H54 (cell line): ENCODE measurements around the gene CPSF3.

Experiments used
- DNase-seq: peaks from one replicate; pipeline ENCODE4 v3.0.0; 2011; ENCODE audit warnings: low spot score, mixed read lengths; ENCODE audit not compliant: insufficient read length
- FAIRE-seq: peaks from 3 replicates; lab custom pipeline; 2011; peaks lifted over from hg19 to GRCh38; lab: Jason Lieb, UNC
- POLR2A ChIP-seq: IDR thresholded peaks from 2 replicates; pipeline ENCODE4 v1.6.1; 2011; ENCODE audit warnings: low read depth, mild to moderate bottlenecking, low read length

CPSF3 gene

GRCh38 chr2:9445089-9445488, 21.6 kb downstream of the CPSF3 start:
- FAIRE-seq (no peak), DNase-seq (no peak)
- no peak for TF ChIP-seq POLR2A

DNA sequence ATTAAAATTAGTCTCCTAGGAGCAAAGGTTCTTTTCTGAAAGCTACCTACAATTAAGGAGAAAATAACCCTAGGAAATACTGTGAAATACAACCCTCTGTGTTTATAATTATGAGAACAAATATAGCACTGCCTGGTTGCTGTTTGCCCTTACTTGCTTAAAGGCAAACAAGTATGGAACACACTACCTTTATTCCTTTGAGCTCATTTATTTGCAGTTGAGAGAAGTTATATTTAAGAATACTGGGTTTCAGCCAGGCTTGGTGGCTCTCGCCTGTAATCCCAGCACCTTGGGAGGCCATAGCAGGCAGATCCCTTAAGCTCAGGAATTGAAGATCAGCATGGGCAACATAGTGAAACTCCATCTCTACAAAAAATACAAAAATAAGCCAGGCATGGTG, 27.8 kb downstream of the CPSF3 start:
- FAIRE-seq, result no peak
- TF ChIP-seq POLR2A, result no peak
- no peak for DNase-seq

DNA sequence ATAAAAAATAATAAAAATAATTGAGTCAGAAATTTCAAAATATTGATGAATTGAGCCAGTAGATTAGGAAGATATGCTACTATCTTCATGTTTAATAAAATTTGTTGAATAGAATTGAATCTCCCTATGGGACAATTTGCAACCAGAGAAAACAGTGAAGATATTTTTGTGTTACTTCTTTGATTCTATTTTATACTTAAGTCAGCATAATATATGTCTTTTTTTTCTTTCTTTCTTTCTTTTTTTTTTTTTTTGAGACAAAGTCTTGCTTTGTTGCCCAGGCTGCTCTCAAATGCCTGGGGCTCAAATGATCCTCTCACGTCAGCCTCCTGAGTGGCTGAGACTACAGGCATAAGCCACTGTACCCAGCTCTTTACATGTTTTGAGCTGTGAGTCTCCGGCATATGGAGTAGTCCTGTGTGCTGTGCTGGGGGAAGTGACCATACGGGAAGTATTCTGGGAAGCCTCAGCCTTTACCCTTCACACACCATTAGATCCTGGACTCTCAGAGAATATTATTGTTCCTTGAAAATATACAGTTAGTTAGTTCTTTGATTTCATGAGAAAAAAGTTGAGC, 37.1 kb downstream of the CPSF3 start:
- DNase-seq (no peak), FAIRE-seq (no peak)

GRCh38 chr2:9461079-9461478, 37.6 kb downstream of the CPSF3 start:
- no peak for TF ChIP-seq POLR2A

More for the DNA sequence above, 37.1 kb downstream of the CPSF3 start:
- TF ChIP-seq POLR2A, result no peak

GRCh38 chr2:9462313-9462712, 38.9 kb downstream of the CPSF3 start:
- FAIRE-seq (no peak), DNase-seq (no peak)
- TF ChIP-seq POLR2A, result no peak

More at GRCh38 chr2:9461079-9461478, 37.6 kb downstream of the CPSF3 start:
- no peak for DNase-seq
- FAIRE-seq, result no peak

DNA sequence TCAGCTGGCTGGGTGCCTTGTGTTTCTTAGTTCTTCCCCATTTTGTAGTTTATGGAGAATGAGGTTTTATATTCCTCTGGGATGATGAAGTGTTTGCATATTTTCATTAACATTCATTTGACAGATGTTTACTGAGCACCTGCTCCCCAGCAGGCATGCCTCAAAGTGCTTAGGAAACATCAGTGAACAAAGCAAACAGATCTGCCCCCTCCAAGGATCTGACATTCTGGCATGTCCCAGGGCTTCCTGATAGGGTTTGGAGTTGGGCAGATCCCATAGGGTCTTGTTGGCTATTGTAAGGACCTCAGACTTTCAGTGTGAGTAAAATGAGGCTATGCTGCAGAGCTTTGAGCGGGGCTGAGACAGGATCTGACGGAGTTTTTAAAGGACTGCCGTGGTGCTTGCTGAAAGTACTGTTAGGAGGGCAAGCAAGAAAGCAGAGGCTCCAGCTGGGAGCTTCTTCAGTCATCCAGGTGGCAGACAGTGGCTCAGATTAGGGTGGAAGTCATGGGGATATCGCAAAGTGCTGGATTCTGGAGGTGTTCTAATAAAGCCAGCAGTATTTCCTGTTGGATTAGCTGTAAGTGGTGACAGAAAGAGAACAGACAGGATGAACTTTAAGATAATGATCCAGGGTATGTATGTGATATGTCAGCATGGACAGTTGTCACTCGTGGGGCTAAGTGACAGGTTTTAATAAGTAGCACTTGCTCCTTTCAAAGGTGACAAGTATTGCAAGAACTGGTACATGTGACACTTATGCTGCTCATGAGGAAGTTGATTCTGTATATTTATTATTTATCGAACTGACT, 39.6 kb downstream of the CPSF3 start:
- peak; percentile 53 for FAIRE-seq
- no peak for DNase-seq
- no peak for TF ChIP-seq POLR2A

- TF ChIP-seq POLR2A, result no peak
- DNase-seq (peak; percentile 23), FAIRE-seq (peak; percentile 85)
Observed at GRCh38 chr2:9463698-9464034, 40.2 kb downstream of the CPSF3 start.

GRCh38 chr2:9465170-9465569, 41.7 kb downstream of the CPSF3 start:
- FAIRE-seq (no peak), DNase-seq (no peak)
- TF ChIP-seq POLR2A, result no peak

DNA sequence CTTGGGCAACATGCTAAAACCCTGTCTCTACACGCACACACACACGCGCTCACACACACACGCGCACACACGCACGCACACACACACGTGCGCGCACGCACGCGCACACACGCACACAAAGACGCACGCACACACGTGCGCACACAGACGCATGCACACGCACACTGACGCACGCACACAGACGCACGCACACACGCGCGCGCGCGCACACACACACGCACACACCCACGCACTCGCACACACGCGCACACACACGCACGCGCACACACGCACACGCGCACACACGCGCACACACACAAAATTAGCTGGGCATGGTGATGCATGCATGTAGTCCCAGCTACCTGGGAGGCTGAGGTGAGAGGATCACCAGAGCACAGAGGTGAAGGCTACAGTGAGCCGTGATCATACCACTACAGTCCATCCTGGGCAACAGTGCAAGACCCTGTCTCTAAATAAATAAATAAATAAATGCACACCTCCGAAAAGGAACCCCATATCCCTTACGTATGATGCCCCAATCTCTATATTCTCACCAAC, 42.8 kb downstream of the CPSF3 start:
- FAIRE-seq (no peak), DNase-seq (no peak)
- no peak for TF ChIP-seq POLR2A

DNA sequence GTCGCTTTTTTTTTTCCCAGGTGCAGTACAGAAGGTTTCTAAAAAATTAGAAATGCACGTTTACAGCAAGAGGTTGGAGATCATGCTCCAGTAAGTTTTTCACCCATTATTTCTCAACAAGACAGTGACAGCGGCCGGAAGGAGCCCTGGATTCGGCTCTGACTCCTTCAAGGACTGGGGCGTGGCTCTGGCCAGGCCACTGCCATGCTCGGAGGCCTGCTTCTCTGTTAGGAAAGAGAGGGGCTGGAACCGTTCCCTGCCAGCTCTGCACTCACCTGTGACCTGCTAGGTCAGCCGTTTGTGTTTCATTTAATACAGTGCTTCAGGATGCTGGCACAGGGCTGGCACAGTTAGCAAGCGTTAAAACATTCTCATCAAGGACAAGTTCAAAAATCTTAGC, 44.2 kb downstream of the CPSF3 start:
- TF ChIP-seq POLR2A, result no peak
- DNase-seq (no peak), FAIRE-seq (no peak)

DNA sequence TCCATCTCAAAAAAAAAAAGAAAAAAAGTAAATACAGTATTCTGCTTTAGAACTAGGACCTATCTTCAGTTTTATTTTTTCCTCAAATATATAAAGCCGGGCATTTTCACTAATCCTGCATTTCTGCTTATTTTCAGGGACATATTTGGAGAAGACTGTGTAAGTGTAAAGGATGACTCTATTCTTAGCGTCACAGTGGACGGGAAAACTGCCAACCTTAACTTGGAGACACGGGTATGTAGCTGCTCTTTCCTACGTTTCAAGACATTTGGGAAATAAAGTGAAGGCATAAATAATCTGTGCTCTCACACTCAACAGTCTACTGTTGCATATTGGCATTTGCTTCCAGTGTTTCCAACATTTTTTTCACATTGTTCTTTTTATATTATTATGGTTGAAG, 47.8 kb downstream of the CPSF3 start:
- TF ChIP-seq POLR2A, result no peak
- no peak for DNase-seq
- FAIRE-seq, result no peak

DNA sequence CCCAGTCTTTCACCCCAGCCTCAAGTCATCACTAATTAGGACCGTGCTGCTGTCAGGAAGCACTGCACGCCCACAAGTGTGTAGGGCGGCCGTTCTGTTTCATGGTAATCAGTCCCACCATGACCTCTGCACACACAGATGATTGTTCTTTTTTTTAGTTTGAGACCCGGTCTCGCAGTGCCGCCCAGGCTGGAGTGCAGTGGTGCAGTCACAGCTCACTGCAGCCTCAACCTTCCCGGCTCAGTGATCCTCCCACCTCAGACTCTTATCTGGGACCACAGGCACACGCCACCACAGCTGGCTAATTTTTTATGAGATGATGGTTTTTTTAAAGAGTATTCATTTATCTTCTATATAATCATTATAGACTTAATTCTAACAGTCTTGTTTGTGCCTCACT, 49.1 kb downstream of the CPSF3 start:
- TF ChIP-seq POLR2A, result no peak
- FAIRE-seq, result no peak

DNA sequence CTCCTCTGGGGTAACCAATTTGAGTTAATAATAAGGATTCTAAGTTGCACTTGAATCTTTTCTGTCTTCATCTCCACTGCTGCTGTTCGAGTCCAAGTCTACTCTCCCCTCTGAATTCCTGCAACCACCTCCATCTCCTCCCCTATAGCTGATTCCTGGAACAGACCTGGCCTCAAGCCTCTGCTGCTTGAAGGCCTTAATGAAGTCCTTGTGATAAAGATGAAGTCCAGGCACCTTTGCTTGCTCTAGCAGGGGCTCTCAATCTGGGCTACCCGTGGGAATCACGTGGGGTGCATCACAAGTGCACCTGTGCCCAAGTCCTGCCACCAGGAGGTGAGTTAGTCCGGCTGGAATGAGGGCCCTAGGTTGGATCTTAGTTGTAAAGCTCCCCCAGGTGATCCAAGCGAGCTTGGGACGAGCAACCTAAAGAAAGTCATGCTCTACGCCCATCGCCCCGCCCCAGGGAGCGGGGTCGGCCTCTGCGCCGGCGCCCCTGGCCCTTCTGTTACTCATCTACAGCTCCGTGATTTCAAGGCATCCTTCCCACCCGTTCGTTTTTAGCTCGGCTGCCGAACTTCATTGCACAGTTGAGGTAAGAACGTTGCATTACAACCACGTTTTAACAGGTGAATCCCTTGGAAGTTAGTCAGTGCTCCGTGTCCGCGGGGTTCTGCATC, 50.0 kb downstream of the CPSF3 start:
- TF ChIP-seq POLR2A, result no peak
- no peak for DNase-seq
- no peak for FAIRE-seq

More for the DNA sequence above, 49.1 kb downstream of the CPSF3 start:
- no peak for DNase-seq

DNA sequence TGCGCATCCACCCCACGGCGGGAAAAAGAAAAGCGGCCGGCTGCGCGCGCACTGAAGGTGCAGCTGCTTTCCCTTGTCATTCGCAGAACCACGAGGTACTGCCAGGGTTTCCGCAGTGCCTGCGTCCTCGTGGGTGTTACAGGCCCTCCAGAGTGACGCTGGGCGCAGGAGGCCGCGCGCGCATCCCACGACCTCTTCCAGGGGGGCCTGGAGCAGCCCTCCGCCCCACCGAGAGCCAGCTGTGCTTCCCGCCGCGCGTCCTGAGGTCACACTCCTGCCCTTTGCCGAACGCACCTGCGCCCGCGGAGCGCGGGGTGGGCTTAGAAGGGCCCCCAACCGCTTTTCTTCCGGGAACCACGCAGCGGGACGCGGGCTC, 50.5 kb downstream of the CPSF3 start:
- DNase-seq, result no peak
- no peak for TF ChIP-seq POLR2A

More for the DNA sequence above, 50.5 kb downstream of the CPSF3 start:
- FAIRE-seq, result no peak
